Brain microvascular endothelial cell (primary cell): ENCODE measurements around the gene PPP1R13B.

Experiments used
- DNase-seq: peaks from one replicate; pipeline ENCODE4 v3.0.0-alpha.2; 2020
- H3K27ac ChIP-seq: fragments of 250-450 bp; sonication (Bioruptor Pico); 2 replicates; pipeline ENCODE4 v1.5.1; 2020; ENCODE audit warnings: mild to moderate bottlenecking, moderate library complexity
- H3K27me3 ChIP-seq: fragments of 250-450 bp; sonication (Bioruptor Pico); replicated peaks from 2 replicates; pipeline ENCODE4 v1.5.1; 2020; ENCODE audit warnings: mild to moderate bottlenecking
- H3K36me3 ChIP-seq: fragments of 250-450 bp; sonication (Bioruptor Pico); replicated peaks from 2 replicates; pipeline ENCODE4 v1.5.1; 2020; ENCODE audit warnings: mild to moderate bottlenecking
- H3K4me3 ChIP-seq: 2 replicates; pipeline ENCODE4 v1.5.1; 2011; ENCODE audit warnings: low read depth, mild to moderate bottlenecking, control low read depth, low read length, moderate library complexity
- CTCF ChIP-seq: IDR thresholded peaks from 2 replicates; pipeline ENCODE4 v1.5.1; 2011; ENCODE audit warnings: low read depth, mild to moderate bottlenecking, moderate library complexity, low read length, control low read depth, inconsistent platforms; ENCODE audit errors: missing control alignments
- in situ Hi-C: cut with HindIII; loops from 2 replicates; pipeline ENCODE4 v1.10.0; 2017; ENCODE audit warnings: low sequenced_read_pairs, low pct_ligation_motif_present

PPP1R13B gene

GRCh38 chr14:103887170-103887501 is 39.8 kb upstream of the PPP1R13B start:
- H3K27ac ChIP-seq: no peak overlapping the region
- no peak overlapping the region for H3K4me3 ChIP-seq
- no peaks in the 10 kb centered on the region for H3K36me3 ChIP-seq
- no peaks in the 10 kb centered on the region for H3K27me3 ChIP-seq
- DNase-seq: no peak
- TF ChIP-seq CTCF: no peak
- in situ Hi-C loops: no loop called here

- H3K27me3 ChIP-seq: no peaks in the 10 kb centered on the region
- H3K4me3 ChIP-seq: no peak overlapping the region
- no peaks in the 10 kb centered on the region for H3K36me3 ChIP-seq
- in situ Hi-C loops: no loop called here
- no peak for DNase-seq
- TF ChIP-seq CTCF: peak; percentile 69
- no peak overlapping the region for H3K27ac ChIP-seq
Measured at GRCh38 chr14:103886304-103887169, 39.2 kb upstream of the PPP1R13B start.

GRCh38 chr14:103885509-103885932 is 38.1 kb upstream of the PPP1R13B start:
- H3K36me3 ChIP-seq: no peaks in the 10 kb centered on the region
- in situ Hi-C loops: no loop called here
- H3K4me3 ChIP-seq: no peak overlapping the region
- DNase-seq: no peak
- TF ChIP-seq CTCF: no peak
- H3K27me3 ChIP-seq: no peaks in the 10 kb centered on the region
- no peak overlapping the region for H3K27ac ChIP-seq

GRCh38 chr14:103884854-103885253 is 37.5 kb upstream of the PPP1R13B start:
- Histone ChIP-seq H3K27ac (no peak overlapping the region), H3K36me3 (no peaks in the 10 kb centered on the region), H3K27me3 (no peaks in the 10 kb centered on the region), H3K4me3 (no peak overlapping the region)
- no peak for DNase-seq
- no peak for TF ChIP-seq CTCF
- in situ Hi-C loops: no loop called here

GRCh38 chr14:103883263-103883523 is 35.8 kb upstream of the PPP1R13B start:
- no peak overlapping the region for H3K4me3 ChIP-seq
- in situ Hi-C loops: no loop called here
- DNase-seq: no peak
- TF ChIP-seq CTCF: no peak
- no peaks in the 10 kb centered on the region for H3K27me3 ChIP-seq
- H3K27ac ChIP-seq: no peak overlapping the region
- H3K36me3 ChIP-seq: no peaks in the 10 kb centered on the region
